Measurements from ENCODE around the gene KIF11.
A peak's percentile ranks its signal among the peaks of the same experiment; 100 is the strongest.

KIF11 gene

DNA sequence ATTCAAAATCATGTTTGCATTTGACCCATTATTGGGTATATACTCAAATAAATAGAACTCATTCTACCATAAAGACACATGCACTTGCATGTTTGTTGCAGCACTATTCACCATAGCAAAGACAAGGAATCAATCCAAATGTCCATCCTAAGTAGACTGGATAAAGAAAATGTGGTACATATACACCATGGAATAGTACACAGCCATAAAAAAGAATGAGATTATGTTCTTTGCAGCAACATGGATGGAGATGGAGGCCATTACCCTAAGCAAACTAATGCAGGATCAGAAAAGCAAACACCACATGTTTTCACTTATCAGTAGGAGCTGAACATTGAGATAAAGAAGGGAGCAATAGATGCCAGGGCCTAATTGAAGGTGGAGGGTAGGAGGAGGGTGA, 84.8 kb downstream of the KIF11 start:
- no peak for DNase-seq (ENCODE audit: low read depth in 3 of 3, low spot score in 1 of 3)

DNA sequence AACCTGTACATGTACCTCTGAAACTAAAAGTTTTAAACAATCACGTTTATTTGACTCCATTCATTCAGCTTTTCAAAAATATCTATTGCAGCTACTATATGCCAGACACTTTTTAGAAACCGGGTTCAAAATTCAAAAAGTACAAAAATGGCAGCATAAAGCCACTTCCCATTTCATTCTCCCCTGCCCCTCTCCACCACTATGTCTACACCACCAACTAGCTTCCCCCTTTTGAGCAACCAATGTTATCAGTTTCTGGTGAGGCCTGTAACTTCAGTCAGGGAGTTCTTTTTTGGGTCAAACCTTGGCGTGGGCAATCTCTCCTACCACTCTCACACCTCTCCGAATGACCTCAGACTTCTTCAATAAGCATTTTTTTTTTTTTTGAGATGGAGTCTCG, 85.3 kb downstream of the KIF11 start:
- no peak for DNase-seq (ENCODE audit: low read depth in 3 of 3, low spot score in 1 of 3)

DNA sequence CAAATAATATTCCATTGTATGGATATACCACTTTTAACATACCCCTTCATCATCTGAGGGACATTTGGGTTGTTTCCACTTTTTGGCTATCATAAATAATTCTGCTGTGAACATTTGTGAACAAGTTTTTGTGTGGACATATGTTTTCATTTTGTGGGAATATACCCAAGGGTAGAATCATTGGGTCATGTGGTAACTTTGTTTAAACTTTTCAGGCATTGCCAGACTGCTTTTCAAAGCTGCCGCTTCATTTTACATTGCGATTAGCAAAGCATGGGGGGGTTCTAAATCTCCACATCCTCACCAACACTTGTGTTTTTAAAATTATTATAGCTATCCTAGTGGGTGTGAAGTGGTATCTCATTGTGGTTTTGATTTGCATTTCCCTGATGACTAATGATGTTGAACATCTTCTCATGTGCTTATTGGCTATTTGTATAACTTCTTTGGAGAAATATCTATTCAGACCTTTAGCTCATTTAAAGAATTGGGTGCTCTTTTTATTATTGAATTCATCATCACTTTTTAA, 88.4 kb downstream of the KIF11 start:
- DNase-seq (ENCODE audit: low read depth in 3 of 3, low spot score in 1 of 3): no peak

DNA sequence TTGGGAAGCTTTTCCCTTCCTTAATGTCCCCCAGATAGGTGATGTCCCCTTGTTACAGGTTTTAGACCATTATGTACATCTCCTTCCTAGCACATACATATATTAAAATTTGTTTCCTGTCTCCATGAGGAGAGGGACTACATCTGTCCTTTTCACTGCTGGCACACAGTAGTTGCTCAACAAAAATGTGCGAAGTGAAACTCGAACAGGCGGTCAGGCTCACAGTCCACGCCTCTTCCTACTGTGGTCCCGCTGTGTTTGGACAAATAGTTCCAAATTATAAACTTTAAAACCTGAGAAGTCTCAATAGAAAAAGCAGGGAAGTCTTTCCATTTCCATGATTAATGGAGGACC, 95.6 kb downstream of the KIF11 start:
- DNase-seq (ENCODE audit: low read depth in 3 of 3, low spot score in 1 of 3): no peak

DNA sequence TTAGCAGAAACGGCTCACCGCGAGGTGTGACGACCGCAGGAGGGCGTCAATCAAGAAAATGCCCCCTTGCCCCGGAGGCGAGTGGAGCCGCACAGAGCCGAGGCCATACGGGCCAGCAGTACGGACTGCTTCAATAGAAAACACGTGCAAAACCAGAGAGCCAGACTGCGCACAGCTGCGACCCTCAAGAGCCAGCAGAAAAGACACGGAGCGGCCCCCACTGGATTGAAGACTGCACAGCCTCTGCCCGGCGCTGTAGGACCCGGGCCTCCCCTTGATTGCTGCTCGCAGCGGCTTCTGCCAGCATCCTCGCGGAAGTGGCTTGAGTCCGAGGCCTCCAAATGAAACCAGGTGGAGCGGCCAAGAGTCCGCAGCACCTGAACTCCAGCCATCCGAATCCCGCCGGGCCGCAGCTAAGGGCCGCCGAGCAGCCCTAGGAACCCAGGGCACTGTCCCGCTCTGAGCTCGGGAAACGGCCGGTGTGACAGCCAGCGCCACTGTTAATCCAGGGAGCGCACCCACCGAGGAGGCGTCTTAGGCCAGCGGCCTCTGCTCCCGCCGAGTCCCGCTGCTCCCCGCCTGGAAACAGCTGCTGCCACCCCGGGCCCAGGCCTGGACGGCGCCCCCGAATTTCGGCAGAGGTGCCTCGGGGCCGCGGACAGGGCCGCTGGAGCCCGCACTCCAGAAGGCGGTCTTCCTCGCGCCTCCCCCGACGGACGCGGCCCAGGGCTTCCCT, 96.2 kb downstream of the KIF11 start:
- no peak for DNase-seq (ENCODE audit: low read depth in 3 of 3, low spot score in 1 of 3)

DNA sequence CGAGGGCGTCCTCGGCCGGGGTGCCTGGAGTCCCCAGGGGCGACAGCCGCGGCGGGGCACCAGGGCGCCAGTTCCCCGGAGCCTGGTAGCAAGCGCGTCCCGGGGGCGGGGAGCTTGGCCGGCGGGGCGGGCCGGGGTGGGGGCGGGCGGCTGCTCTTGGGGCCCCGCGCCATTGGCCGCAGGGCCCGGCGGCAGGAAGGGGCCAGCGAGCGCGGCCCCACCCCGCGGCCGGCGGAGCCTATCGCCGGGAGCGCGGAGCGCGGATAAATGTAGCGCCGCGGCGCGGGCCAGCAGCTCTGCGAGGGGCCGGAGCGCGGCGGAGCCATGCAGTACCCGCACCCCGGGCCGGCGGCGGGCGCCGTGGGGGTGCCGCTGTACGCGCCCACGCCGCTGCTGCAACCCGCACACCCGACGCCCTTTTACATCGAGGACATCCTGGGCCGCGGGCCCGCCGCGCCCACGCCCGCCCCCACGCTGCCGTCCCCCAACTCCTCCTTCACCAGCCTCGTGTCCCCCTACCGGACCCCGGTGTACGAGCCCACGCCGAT, 96.8 kb downstream of the KIF11 start, which contains the start of gene HHEX:
HHEX (plus strand) TSS at position 293 of the 548 bp plus-strand sequence; CDS start at position 325, 32 bp downstream.
- no peak for DNase-seq (ENCODE audit: low read depth in 3 of 3, low spot score in 1 of 3)

DNA sequence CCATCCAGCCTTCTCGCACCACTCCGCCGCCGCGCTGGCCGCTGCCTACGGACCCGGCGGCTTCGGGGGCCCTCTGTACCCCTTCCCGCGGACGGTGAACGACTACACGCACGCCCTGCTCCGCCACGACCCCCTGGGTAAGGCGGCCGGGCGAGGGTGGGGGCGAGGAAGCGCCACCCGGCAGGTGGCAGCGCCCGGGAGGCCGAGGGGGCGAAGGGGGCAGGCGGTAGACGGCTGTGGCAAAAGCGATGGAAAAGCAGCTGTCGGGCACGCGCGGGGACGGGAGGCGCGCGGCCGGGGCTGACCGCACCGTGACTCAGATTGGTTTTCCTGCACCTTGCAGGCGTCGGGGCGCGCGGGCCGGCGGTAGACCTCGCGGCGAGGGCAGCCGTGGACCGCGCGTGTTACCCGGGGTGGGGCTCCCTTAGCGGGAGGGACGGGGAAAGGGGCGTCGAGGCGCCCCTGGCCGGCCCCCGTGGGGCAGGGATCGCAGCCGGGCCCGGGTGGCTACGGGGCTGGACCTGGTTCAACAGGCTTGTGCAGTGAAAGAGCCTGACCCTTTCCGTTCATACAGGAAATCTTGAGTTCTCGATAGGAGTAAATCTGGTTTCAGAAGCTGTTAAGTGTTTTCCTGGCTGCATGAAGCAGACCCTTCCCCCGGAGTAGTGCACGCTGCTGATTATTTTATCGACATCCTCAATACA, 97.4 kb downstream of the KIF11 start:
- peak in 1 of 3 donors; percentile 38 for DNase-seq (ENCODE audit: low read depth in 3 of 3, low spot score in 1 of 3)

DNA sequence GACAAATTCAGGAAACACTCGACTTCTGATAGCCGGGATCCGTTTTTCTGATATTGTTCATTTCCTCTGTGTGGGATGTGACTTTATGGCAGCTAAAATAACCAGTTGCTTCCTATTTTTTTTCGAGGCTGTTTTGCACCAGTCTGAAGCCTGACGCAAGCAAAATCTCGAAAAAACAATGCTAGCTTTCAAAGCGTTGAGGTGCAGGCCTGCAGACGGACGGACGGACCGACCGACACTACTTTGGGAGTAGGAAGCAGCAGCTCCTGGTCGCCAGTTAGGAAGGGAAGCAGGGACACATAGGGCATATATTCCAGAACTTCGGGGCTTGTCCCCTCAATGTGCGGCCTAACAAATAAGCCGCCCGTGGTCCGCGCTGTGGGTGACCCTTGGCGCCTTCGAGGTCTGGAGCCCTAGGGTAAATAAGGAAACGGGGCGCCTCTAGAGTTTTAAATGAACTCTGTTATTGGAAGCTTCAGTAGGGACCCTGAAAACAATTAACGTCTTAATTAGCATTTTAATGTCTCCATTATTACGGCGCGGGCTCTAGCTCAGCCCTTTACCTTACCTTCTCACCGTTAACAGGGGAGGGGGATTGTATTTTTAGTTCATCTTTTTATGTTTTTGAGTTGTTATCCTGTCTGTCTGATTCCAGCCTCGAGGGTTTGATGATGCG, 98.1 kb downstream of the KIF11 start:
- DNase-seq (ENCODE audit: low read depth in 3 of 3, low spot score in 1 of 3): no peak

DNA sequence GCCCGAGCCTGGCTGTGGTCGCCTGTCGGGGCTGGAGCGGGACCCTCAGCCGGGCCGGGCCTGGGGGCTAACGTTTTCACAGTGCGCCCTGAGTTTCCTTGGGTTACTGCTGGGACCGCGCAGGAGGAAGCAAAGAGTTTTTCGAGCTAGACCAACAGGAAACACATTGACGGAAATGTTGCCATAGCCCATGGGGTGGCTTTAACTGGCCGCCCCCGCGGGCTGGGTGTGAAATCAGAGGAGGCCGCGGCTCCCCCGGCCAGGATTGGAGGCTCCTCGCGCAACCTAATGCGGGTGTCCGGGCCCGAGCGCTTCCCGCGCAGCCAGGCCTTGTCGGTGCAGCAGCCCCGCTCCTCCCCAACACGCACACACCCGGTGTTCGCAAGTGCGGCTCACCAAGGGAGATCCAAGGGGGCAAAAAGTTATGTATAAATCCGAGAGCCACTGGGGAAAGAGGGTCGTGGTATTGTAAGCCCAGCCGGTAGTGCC, 98.7 kb downstream of the KIF11 start:
- no peak for DNase-seq (ENCODE audit: low read depth in 3 of 3, low spot score in 1 of 3)

DNA sequence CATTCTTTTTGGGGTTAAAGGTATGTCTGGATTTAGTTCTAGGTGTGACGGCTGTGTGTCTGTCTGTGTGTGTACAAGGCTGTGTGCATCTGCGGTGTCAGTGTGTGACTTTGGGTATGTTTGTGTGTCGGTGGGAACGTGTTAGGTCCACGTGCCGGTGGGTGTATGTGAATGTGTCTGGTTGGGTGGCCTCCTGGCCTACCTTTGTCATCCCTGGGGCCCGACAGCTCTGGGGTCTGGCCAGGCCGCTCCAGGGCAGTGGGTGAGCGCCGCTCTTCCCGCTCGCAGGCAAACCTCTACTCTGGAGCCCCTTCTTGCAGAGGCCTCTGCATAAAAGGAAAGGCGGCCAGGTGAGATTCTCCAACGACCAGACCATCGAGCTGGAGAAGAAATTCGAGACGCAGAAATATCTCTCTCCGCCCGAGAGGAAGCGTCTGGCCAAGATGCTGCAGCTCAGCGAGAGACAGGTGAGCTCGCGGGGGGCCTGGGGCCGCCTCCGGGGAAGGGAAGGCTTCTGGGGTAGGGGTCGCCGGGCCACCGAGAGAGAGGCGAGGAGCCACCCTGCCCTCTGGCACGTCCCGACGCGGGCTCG, 99.2 kb downstream of the KIF11 start:
- DNase-seq (ENCODE audit: low read depth in 3 of 3, low spot score in 1 of 3): no peak

DNA sequence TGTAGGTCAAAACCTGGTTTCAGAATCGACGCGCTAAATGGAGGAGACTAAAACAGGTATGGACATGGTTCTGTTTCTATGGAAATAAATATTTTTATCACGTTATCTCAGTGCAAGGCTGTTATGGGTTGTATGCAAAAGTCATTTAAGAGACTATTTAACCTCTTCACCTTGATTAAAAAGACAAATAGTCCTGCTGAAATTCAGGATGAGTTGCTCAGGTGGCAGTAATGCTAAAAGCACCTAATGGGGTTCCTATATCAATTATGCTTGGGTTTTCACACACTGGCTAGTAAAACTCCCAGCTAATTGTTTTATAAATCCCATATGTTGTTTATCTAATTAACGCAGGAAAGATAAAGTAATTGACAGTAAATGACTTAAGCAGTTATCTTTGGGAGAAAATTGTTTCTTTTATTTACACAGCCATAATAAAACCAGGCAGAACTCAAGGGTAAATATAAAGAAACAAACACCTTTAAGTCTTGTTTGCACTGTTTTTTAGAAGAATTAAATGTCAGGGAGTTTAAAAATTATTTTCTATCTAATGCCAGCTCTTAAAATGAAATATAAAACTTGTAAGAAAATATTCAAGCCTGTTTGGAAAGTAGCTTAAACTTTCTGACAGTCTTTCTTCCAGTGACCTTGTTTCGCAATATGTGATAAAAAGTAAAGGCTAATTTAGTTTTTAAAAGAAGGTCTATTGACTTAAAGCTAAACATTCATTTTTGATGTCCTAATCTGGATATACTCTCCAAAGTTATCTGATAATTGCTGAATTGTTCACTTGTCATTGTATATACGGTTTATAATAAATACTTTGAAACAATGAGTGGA, 100.0 kb downstream of the KIF11 start:
- DNase-seq (ENCODE audit: low read depth in 3 of 3, low spot score in 1 of 3): no peak

DNA sequence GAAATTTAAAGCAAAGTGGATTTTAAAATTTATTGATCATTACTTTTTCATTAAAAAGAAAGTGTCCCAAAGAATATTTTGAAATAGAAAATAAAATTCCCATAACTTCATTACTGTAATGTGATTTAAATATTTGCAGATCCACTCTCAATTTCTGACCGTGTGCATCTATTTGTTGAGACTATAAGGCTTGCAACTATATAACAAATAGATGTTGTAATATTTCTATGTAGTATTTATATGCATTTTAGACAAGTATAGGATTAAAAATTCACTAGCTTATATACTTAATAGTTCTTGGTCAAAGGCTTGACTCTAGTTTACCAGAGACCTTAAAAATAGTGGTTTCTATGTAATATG, 100.6 kb downstream of the KIF11 start:
- no peak for DNase-seq (ENCODE audit: low read depth in 3 of 3, low spot score in 1 of 3)

DNA sequence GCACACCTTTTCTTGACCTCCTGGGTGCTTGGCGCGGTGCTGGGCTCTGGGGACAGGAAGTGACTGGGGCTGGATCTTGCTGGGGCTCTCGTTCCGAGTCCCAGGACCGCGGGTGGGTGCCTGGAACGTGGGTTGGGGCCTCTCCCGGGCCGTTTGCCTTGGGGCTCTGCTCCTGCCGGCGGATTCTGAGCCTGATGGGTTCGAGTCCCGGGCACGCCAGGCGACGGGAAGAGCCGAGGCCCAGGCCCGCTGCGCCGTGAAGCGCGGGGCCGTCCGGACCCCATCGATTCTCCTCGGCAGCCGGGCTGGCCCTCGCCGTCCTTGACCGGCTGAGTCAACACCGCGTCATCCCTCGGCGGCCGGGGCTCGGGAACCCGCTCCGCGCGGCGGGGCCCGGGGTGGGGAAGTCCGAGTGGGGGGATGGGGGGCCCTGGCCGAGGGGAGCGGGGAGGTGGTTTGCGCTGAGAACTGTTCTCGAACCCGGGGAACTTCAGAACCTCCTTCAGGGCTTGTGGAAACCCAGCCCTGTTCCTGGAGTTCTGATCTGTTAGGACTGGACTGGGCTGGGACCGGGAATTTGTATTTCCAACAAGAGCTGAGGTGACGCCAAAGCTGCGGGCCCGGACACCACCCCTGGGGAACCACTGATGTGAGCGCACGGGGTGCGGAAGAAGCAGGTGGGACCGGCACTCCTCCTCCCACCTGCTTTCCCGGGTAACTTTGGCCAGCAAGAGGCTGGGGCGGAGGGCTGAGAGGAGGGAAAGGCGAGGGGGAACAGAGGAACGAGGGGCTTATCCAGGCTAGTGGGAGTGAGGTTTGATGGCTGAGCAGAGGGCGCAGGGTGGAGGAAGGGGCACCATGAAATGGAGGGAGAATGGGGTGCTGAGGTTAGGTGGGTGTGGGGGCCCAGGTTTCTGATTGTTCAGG, 103.0 kb downstream of the KIF11 start:
- no peak for DNase-seq (ENCODE audit: low read depth in 3 of 3, low spot score in 1 of 3)

DNA sequence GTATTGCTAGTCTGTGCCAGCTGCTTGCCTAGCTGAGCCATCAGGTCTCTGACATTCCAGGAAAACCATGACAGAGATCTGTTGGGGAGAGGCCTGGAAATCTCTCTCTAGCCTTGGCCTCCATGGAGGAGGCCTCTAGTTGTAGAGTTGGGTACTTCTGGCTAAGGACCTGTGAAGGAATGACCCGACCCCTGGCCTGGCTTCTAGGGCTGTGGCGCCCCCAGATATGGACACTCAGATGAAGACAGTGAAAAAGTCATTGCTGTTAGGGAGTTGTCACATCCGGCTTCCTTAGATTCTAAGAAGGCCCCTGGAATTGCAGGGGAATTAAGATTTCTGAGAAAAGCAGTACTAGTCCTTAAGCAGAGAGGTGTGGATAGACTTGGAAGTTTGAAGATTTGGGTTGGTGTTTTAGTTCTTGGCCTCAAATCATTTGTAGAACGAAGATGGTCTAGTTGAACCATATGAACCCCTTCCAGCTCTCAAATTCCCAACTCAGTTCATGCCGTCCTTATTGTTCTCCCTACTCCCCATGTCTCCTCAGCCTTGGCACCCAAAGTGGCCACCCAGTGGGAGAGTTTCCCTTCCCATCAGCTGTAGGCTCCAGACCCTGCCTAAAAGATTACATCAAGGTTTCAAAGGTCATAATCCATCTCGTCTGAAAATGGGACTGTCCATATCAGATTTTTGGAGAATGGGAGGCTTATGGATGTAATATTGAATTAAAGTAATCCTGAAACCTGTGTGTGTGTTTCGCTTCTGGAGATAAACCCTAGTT, 103.9 kb downstream of the KIF11 start:
- no peak for DNase-seq (ENCODE audit: low read depth in 3 of 3, low spot score in 1 of 3)

DNA sequence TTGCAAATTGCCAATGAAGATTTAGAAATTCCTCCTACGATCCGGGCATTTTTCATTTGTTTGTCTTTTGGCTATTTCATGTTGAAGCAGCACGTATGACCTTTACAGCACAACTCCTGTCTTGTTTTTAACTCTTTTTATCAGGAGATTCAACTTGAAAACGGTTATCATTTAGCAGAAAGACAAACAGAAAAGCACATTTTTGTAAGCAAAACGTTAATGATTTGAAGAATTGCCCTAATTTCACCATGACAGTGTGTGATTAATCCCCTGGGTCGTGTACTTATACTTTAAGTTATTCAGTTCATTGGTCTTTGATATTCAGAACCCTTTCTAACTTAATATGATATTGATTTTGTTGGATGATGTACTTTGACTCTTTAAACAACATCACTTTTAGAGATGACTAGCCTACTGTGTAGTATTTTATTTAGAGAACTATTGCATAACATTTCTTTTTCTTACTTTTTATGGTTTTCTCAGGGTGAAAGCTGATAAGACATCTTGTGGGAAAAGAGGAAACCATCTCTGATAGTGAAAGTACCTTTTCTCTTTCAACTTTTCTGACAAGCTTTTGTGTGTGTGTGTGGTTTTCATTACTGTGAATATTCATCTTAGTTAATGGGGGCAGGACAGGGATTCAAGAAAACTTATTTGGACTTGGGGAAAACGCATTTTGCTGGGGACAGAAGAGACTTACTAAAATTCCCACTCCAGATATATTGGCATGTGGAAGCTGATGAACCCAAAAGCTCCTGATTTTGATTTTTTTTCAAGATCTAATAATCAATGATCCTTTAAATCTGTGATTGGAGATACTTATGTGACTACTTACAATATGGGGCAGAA, 105.0 kb downstream of the KIF11 start:
- no peak for DNase-seq (ENCODE audit: low read depth in 3 of 3, low spot score in 1 of 3)

DNA sequence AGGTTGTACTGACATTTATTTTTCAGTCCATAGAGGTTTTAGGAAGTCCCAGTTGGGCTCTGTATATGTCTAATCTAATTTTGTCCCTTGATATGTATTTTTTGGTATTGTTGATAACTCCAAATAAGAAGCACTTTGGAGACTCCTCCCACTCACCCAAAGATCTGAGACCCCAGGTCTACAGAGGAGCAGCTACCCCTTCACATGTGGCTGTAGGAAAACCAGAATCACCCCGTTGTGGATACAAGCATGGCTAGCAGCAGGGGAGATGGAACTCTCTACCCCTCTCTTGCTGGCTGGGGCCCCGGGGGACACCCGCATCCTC, 106.2 kb downstream of the KIF11 start:
- no peak for DNase-seq (ENCODE audit: low read depth in 3 of 3, low spot score in 1 of 3)

DNA sequence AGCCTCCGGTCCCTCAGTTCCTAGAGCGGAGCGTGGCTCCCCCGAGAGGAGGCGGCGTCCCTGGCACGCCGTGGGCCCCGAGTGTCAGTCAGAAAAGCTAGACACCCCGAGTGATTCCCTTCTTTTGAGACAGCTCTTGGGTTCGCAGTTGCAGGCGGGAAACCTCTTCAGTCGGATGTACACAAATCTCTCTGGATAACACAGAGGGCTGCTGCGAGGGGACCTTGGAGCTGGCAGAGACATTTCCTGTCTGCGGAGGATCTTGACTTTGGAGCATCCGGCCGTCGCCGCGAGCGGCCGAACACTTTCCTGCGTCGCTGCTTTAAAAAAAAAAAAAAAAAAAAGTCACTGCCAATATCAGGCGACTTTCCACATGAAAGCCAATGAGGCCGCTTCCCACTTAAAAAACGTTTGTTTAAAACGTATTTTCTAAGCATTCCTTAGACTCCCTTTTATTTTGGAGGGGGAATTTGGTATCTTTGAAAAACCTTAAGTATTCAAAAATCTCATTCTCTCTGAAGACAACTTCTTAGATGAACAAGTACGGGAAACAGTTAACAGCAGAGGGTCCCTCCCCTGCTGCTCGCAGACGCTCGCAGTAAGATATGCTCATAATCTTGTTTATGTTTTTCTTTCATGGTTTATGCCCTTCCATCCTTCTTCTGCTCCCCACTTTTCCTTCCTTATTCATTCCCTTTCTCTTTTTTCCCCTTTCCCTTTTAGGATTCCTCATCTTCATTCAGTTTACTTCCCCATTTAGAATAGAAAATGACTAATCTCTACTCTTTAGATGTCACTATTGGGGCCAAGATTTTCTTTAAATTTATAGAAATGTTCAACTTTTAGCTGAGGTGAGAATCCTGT, 106.8 kb downstream of the KIF11 start:
- no peak for DNase-seq (ENCODE audit: low read depth in 3 of 3, low spot score in 1 of 3)
